Upper lobe of left lung (tissue), 6 donors: ENCODE data around the gene PIGS. TPM values are rescaled to one million over a fixed set of nuclear protein-coding genes. Genes with fewer than 3 reads are reported as not detected.

ENCODE experiments used
- ATAC-seq, 2 donors: fragments of 200-7000 bp; cut with Tn5 transposase; one replicate each; pipeline ENCODE4 v1.9.1; 2022; ENCODE audit warnings: mild to moderate bottlenecking in 2 of 2, moderate library complexity in 2 of 2; ENCODE audit not compliant: low FRiP score in 2 of 2
- DNase-seq, 2 donors: peaks; one replicate each; pipeline ENCODE4 v3.0.0-alpha.2; 2019 to 2020
- H3K27ac ChIP-seq, 4 donors: fragments of 200-600 bp; sonication (generic); one replicate each; pipeline ENCODE4 v1.5.1; 2016 to 2019
- H3K27me3 ChIP-seq, 4 donors: fragments of 200-600 bp; sonication (generic); one replicate each; pipeline ENCODE4 v1.5.1; 2017 to 2019
- H3K36me3 ChIP-seq, 4 donors: fragments of 200-600 bp; sonication (generic); one replicate each; pipeline ENCODE4 v1.5.1; 2016 to 2019
- H3K4me1 ChIP-seq, 4 donors: fragments of 200-600 bp; sonication (generic); one replicate each; pipeline ENCODE4 v1.5.1; 2018 to 2019
- H3K4me3 ChIP-seq, 4 donors: fragments of 200-600 bp; sonication (generic); one replicate each; pipeline ENCODE4 v1.5.1; 2017 to 2019; ENCODE audit warnings: mild to moderate bottlenecking in 2 of 4, moderate library complexity in 1 of 4
- H3K9me3 ChIP-seq, 4 donors: fragments of 200-600 bp; sonication (generic); one replicate each; pipeline ENCODE4 v1.5.1; 2018 to 2019
- EP300 ChIP-seq, 4 donors: sonication (generic); formaldehyde crosslinking; IDR thresholded peaks; one replicate each; pipeline ENCODE4 v1.5.1; 2017; ENCODE audit warnings: antibody characterized with exemption in 4 of 4, control low read depth in 2 of 4
- POLR2A ChIP-seq, 4 donors: fragments of 450-650 bp; IDR thresholded peaks; one replicate each; pipeline ENCODE4 v1.5.1; 2016 to 2017; ENCODE audit warnings: antibody characterized with exemption in 4 of 4, mild to moderate bottlenecking in 2 of 4
- POLR2AphosphoS5 ChIP-seq, 2 donors: sonication (generic); formaldehyde crosslinking; IDR thresholded peaks; one replicate each; pipeline ENCODE4 v1.5.1; 2017; ENCODE audit warnings: antibody characterized with exemption in 2 of 2
- WGBS, 2 donors: methylation state at CpG; one replicate each; pipeline ENCODE4 v1.1.5; 2017 to 2018; 5-methylcytosine and 5-hydroxymethylcytosine counted together
- total RNA-seq, 6 donors: library from RNA; depleted of rRNA in 4 of 6; stranded (reverse); fragments of >200 nt in 4 of 6; gene quantifications; one replicate each; pipeline versions ENCODE4 v1.1.0 to v1.2.1, GENCODE V29; 2016 to 2021
- TF ChIP-seq, protein P1 (sequence below), 6 experiments: fragments of 450-650 bp in 4 of 6; fragments of 200-600 bp in 2 of 6; sonication (generic) in 2 of 6; IDR thresholded peaks; one replicate each; pipeline ENCODE4 v1.5.1; 2016 to 2019; ENCODE audit warnings: antibody characterized with exemption in 6 of 6
- donor health status: DM: no; HTN: no; CAD: no; lungs with moderate emphysema.
- donor health status: DM: no; HTN: yes; CAD: no; lungs with severe emphysema.

The PIGS gene
- total RNA-seq, 6 donors from 2014 or later = 36.7 to 69.6 (median 58.1) TPM

DNA sequence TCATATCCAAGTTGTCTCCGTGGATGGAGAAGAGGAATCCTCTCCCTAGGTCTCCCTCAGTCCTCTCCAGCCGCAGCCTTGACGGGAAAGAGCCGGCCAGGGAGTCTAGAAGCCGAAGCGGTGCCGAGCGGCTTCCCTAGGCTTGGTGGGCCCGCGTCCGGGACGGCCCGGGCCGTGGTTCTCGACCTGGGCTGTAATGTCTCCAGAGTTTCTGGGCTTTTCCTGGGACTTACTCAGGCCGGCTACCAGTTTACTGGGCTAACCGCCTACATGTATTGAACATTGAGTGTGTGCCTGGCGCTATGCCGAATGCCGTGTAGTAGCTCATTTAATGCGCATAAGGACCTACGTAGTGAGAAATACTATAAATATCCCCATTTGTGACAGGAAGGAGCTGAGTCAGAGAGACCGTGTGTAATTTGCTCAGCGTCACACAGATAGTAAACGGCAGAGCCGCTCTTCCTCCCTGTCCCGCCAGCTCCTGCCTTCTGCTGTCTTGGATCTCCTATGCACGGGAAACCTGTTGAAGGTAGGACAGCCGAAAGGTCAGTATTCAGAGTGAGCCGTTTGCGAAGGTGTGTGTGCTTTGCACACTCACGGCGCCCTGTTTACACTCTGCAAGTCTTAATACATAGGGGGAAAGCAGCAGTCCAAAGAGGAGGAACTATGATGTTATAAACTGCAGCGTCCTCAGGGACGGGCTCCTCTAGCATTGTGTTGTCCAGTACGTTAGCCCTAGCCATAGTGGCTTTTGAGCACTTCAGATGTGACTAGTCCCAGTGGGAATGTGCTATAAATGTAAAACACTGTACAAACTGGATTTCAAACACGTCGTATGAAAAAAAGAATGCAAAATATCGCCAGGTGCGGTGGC lies 28.2 kb upstream of the PIGS start:
- peak overlapping the region; percentile 94 to 97 (median 96) for H3K27ac ChIP-seq
- DNase-seq (peak in 1 of 2 donors; percentile 60), ATAC-seq (peak; percentile 82 to 86)
- H3K27me3 ChIP-seq = no peaks in the 10 kb centered on the region
- WGBS, 2 donors = 11 to 12% methylated on average over 37 to 39 of the region's 40 CpGs
- no peaks in the 10 kb centered on the region for H3K36me3 ChIP-seq
- H3K9me3 ChIP-seq = no peaks in the 10 kb centered on the region
- H3K4me3 ChIP-seq = peak overlapping the region; percentile 18 to 62 (median 58)
- H3K4me1 ChIP-seq = peaks cover 17 to 21% (median 17%) of the 10 kb centered on the region in 4 donors
- TF ChIP-seq POLR2AphosphoS5 (IDR thresholded peaks at IDR 0.05) (peak in 1 of 2 donors; percentile 3), EP300 (IDR thresholded peaks at IDR 0.05) (no peak), POLR2A (IDR thresholded peaks at IDR 0.05) (peak in 2 of 4 donors; percentile 1 to 14)
- TF ChIP-seq, protein P1, sequence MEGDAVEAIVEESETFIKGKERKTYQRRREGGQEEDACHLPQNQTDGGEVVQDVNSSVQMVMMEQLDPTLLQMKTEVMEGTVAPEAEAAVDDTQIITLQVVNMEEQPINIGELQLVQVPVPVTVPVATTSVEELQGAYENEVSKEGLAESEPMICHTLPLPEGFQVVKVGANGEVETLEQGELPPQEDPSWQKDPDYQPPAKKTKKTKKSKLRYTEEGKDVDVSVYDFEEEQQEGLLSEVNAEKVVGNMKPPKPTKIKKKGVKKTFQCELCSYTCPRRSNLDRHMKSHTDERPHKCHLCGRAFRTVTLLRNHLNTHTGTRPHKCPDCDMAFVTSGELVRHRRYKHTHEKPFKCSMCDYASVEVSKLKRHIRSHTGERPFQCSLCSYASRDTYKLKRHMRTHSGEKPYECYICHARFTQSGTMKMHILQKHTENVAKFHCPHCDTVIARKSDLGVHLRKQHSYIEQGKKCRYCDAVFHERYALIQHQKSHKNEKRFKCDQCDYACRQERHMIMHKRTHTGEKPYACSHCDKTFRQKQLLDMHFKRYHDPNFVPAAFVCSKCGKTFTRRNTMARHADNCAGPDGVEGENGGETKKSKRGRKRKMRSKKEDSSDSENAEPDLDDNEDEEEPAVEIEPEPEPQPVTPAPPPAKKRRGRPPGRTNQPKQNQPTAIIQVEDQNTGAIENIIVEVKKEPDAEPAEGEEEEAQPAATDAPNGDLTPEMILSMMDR (IDR thresholded peaks at IDR 0.05) = peak in 1 of 6 experiments; percentile 6

GRCh38 chr17:28598799-28599310 lies 27.5 kb upstream of the PIGS start, which contains the start of gene SPAG5:
TSS of gene SPAG5 (minus strand) at chr17:28599025. CDS start at chr17:28598946, 79 bp downstream.
- no peaks in the 10 kb centered on the region for H3K36me3 ChIP-seq
- DNase-seq (peak; percentile 98), ATAC-seq (peak; percentile 99)
- no peaks in the 10 kb centered on the region for H3K9me3 ChIP-seq
- peaks cover 17 to 21% (median 17%) of the 10 kb centered on the region in 4 donors for H3K4me1 ChIP-seq
- peak within 1 kb of the TSS; percentile 94 to 97 (median 96) for H3K27ac ChIP-seq
- no peaks in the 10 kb centered on the region for H3K27me3 ChIP-seq
- 0% methylated on average over 6 to 31 of the region's 44 CpGs for WGBS, 2 donors
- peak within 1 kb of the TSS; percentile 55 to 62 (median 58) for H3K4me3 ChIP-seq
- peak; percentile 71 to 95 (median 86) for TF ChIP-seq POLR2A (IDR thresholded peaks at IDR 0.05)
- peak; percentile 90 to 98 for TF ChIP-seq POLR2AphosphoS5 (IDR thresholded peaks at IDR 0.05)
- TF ChIP-seq EP300 (IDR thresholded peaks at IDR 0.05) = no peak
- TF ChIP-seq, protein P1 (IDR thresholded peaks at IDR 0.05) = peak in 2 of 6 experiments; percentile 2 to 31

- Histone ChIP-seq H3K36me3 (no peaks in the 10 kb centered on the region), H3K27me3 (no peaks in the 10 kb centered on the region), H3K9me3 (no peaks in the 10 kb centered on the region), H3K27ac (peak overlapping the region in 3 of 4 donors; percentile 94 to 96 (median 95)), H3K4me1 (peaks cover 17 to 21% (median 17%) of the 10 kb centered on the region in 4 donors), H3K4me3 (peak overlapping the region; percentile 55 to 62 (median 58))
- ATAC-seq (no peak), DNase-seq (no peak)
- TF ChIP-seq POLR2AphosphoS5 (IDR thresholded peaks at IDR 0.05) (no peak), EP300 (IDR thresholded peaks at IDR 0.05) (no peak), POLR2A (IDR thresholded peaks at IDR 0.05) (no peak)
- TF ChIP-seq, protein P1 (IDR thresholded peaks at IDR 0.05) = no peak
- 6 to 10% methylated on average over 13 to 17 of the region's 17 CpGs for WGBS, 2 donors
Measured at GRCh38 chr17:28598389-28598788, 27.1 kb upstream of the PIGS start.

DNA sequence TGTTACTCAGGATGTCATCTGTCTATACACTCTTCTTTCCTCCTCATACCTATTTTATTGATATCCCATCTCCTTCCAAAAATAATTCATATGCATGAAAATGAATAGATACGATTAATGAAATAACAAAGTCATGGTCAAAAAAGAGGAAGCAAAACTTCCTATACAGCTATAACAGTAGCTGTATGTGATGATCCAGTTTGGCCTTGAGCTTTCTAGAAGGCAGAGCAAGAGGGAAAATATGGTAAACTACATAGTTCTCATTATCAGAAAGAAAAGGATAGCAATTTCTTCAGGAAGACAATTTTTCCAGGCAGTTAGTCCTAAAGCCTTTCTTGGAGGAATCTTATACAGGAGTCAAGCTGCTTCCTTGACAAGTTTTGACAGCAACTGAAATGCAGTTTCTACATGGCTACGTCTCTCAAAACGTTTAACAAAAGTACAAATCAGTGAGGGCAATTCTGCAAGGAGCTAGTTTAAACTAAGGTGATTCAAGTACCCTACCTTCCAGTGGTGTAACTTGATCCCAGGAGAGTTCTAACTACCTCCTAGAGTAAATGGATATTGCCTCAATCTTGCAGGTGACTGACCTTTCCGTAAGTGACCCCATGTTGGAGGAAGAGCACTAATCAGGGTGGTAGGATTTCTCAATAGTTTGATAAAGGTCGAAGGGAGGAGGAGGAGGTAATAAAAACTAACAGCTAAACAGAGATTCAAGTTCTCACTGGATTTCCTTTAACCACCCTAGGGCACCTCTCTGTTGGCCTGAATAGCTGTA lies 26.5 kb upstream of the PIGS start:
- Histone ChIP-seq H3K4me1 (peaks cover 17 to 21% (median 17%) of the 10 kb centered on the region in 4 donors), H3K36me3 (no peaks in the 10 kb centered on the region), H3K27ac (peak overlapping the region in 2 of 4 donors; percentile 95 to 96), H3K4me3 (peak overlapping the region in 3 of 4 donors; percentile 55 to 62 (median 60)), H3K27me3 (no peaks in the 10 kb centered on the region), H3K9me3 (no peaks in the 10 kb centered on the region)
- no peak for TF ChIP-seq POLR2A (IDR thresholded peaks at IDR 0.05)
- TF ChIP-seq EP300 (IDR thresholded peaks at IDR 0.05) = no peak
- TF ChIP-seq POLR2AphosphoS5 (IDR thresholded peaks at IDR 0.05) = no peak
- TF ChIP-seq, protein P1 (IDR thresholded peaks at IDR 0.05) = no peak
- 28 to 34% methylated on average over 5 of the region's 5 CpGs for WGBS, 2 donors
- no peak for ATAC-seq
- DNase-seq = no peak
